ENCODE data around the gene ARL2.
"Not testable (repeated sequence)": the region's sequence is repeated elsewhere in the genome, so short reads cannot be mapped to it uniquely, and the experiment has no call there.

The ARL2 gene

DNA sequence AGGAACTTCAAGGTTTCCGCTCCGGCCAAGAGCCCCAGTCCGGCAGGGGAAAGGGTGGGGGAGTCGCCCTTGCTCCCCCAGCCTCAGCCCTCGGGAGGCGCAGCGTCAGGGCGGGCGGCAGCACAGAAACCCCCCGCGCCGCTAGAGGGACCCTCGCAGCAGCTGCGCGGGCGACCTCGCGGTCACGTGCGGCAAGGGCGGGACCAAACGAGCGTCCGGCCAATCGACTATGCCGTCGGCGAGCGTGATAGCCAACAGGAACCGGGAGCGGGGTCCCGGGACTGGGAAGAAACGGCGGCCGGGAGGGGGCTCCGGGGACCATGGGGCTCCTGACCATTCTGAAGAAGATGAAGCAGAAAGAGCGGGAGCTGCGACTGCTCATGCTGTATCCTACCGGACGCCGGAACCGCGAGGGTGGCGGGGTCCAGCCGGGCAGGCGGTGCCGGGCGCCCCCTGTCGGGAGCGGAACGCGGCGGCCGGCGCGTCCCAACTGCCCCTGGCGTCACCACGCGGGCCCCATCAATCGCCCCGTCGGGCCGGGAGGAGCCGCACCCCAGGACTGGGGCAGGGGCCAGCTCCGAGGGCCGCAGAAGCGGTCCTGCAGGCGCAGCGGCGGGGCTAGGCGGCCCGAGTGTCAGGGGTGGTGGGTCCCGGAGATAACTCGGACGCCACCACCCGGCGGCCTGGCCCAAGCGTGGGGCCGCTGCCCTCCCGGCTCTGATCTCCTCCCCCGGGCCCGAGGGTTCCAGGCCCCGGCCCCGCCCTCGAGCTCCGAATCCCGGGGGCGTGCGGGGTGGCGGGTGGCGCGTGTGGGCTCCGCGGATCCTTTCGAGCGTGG, at the start of gene ARL2:
ARL2 (plus strand) TSS at position 273 of the 838 bp plus-strand sequence; CDS start at position 321, 48 bp downstream.
- DNase-seq, result peak; percentile 89

GRCh38 chr11:64967375-64967774, 46.6 kb upstream of the ARL2 start:
- DNase-seq, result no peak

DNA sequence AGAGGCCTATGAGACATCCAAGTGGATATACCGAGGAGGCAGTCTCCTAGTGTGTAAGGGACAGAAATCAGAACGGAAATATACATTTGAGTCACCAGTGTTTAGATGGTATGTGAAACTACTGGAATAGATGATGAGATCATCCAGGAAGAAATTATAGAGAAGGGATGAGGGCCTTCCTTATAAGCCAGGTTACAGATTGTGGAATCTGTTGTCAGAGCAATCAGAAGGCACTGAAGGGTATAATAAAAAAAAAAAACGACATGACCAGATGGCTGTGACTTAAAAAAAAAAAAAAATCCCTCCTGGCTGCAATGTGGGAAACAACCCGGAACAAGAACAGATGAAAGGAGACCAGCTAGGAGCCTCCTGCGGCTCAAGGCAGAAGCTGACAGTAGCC, 44.8 kb upstream of the ARL2 start:
- DNase-seq, result no peak

DNA sequence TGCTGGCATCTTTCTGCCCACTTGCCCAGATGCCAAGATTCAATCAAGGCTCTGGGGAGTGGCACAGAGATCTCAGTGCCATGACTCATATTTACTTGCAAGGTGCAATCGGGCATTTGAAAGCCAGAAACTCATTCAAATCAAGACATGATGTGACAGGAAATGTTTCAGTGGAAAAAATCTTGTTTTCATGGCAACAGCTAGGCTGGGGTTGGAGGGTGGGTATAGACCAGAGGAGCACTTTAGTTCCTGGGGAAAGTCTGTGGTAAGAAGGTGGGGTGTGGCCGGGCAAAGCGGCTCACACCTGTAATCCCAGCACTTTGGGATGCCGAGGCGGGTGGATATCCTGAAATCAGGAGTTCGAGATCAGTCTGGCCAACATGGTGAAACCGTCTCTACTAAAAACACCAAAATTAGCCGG, 43.2 kb upstream of the ARL2 start:
- peak; percentile 17 for DNase-seq

- peak; percentile 91 for DNase-seq
Observed at GRCh38 chr11:64971421-64972233, 42.3 kb upstream of the ARL2 start, which contains the start of gene MAJIN. MAJIN (minus strand) TSS chr11:64972108; CDS start chr11:64959405, 12,703 bp downstream.

DNA sequence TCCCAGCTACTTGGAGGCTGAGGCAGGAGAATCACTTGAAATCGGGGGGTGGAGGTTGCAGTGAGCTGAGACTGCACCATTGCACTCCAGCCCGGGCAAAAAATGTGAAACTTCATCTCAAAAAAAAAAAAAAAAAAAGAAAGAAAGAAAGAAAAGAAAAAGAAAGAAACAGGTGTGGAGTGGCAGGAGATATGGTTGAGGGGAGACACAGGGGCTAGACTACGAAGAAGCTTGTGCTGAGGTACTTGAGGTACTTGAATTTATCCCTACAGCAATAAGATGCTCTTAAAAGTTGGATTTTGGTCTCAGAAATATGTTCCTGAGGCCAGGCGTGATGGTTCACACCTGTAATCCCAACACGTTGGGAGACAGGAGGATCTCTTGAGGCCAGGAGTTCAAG, 39.8 kb upstream of the ARL2 start:
- no peak for DNase-seq

- no peak for DNase-seq
Observed at GRCh38 chr11:64976651-64977050, 37.3 kb upstream of the ARL2 start.

GRCh38 chr11:64983339-64983738, 30.6 kb upstream of the ARL2 start:
- not testable (repeated sequence) for DNase-seq

- DNase-seq, result no peak
Observed at GRCh38 chr11:64987998-64988854, 25.7 kb upstream of the ARL2 start.

DNA sequence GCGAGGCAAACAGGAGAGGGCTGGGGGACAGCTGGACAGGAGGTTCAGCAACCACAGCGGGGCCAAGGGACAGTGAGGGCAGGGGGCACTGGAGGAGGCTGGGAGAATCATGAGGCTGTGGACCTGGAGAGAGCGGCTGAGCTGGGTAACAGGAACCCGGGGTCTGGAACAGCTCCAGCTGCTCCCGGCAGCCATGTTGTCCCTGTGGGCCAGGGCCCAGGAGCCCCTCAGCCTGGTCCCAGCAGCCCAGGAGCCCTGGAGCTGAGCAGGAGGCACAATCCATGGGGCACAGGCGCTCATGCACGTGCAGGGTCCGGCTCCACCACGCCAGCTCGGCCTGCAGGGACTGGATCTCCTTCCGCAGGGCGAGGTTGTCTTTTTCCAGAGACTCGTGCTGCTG, 24.5 kb upstream of the ARL2 start:
- DNase-seq, result no peak

- DNase-seq, result no peak
Observed at GRCh38 chr11:64990222-64990923, 23.6 kb upstream of the ARL2 start.

DNA sequence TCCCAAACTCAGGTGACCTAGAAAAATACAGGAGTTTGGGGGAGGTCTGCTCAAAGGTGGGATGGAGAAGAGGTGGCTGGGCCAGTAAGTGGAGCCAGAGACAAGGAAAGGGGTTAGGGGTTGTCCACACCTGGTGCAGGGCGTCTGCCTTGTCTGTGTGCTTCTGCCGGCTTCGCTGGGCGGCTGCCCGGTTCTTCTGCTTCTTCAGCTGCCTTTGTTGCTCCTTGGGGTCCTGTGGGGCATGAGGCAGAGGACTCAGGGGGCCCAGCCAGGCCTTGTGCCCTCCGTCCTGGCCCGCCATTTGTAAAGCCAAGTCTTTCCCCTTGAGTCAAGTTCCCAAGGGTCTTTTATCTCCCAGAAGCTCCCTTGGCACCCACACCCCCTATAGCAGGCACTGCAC, 19.6 kb upstream of the ARL2 start:
- DNase-seq, result no peak

DNA sequence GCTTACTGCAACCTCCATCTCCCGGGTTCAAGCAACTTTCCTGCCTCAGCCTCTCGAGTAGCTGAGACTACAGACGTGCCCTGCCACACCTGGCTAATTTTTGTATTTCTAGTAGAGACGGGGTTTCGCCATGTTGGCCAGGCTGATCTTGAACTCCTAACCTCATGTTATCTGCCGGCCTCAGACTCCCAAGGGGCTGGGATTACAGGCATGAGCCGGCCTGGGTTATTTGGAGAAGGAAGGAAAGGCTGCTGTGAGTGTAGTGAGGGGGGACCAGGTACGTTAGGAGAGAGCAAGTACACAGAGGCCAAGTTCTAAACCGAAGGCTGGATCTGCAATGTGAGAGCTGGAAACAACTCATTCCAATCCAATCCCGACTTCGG, 17.6 kb upstream of the ARL2 start:
- no peak for DNase-seq

DNA sequence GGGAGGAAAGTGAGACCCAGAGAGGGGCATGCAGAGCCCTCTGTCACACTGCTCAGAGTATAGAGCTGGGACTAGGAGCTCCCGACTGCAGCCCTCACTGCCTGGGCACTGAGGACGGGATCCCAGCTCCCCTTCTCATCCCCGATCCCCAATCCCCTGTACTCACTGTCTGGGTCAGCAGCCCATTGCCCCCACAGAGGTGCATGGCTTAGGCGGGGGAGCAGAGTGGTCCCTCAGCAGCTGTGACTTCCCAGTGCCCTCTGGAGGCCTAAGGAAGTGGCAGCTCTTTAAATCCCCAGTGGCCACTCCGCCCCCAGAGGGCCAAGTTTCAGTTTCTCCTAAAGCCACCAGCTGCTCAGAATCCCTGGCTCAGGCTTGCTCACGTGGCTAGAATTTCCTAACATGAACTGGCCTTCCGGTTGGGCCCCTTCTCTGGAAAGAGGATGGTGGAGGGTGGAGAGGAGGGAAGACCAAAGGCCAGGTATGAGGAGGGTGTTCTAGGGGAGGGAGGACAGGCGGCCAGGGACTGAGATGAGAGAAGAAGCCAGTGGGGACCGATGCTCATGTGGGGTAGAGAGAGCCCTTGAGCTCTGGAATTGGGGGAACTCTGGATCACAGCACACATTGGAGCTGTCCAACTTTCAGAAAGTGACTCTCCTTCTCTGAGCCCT, 17.1 kb upstream of the ARL2 start, which contains the start of gene BATF2:
BATF2 (minus strand) TSS at position 262 of the 671 bp plus-strand sequence; CDS start at position 205, 57 bp downstream.
- no peak for DNase-seq

- DNase-seq, result no peak
Observed at GRCh38 chr11:64998141-64998540, 15.8 kb upstream of the ARL2 start.

DNA sequence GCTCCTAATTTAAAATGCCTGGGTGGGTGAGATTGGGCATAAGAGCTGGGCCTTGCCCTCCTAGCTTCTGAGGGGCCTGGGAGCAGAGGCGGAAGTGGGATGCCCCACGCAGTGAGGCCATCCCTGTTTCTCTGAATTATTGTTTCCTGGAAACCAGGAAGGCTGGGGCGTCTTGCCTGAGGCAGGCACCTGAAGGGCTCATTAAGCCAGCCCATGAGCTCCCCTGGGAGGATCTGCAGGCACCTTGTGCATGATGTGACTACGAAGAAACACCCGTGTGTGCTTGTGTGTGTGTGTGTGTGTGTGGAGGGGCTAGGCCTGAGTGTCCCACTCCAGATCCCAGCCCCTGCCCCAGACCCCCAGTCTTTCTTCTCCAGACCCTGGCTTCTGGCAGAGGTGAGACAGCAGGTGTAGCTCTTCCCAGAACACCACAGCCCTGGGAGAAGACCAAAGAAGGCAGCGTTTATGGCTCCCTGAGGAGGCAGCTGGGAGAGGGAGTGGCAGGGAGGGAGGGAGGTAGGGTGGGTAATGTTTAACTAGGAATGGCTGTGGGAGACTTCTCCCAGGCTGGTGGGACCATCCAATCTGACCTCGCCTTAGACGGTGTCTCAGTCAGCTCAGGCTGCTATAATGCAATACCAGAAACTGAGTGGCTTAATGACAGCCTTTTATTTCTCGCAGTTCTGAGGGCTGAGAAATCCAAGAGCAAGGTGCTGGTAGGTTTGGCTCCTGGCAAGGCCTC, 15.1 kb upstream of the ARL2 start:
- DNase-seq, result no peak

DNA sequence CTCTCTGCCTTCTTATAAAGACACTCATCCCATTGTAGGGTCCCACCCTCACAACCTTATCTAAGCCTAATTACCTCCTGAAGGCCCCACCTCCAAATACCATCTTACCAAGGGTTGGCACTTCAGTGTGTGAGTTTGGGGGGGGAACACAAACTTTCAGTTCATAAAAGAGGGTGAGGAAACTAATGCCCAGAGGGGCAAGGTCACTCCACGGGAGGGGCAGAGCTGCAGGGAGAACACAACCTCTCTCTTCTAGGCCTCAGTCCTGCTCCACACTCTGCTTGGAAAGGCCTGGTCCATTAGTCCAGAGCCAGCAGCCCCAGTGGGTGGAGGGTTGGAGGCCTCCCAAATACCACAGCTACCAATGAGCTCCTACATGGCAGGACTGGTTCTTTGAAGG, 14.5 kb upstream of the ARL2 start:
- no peak for DNase-seq

DNA sequence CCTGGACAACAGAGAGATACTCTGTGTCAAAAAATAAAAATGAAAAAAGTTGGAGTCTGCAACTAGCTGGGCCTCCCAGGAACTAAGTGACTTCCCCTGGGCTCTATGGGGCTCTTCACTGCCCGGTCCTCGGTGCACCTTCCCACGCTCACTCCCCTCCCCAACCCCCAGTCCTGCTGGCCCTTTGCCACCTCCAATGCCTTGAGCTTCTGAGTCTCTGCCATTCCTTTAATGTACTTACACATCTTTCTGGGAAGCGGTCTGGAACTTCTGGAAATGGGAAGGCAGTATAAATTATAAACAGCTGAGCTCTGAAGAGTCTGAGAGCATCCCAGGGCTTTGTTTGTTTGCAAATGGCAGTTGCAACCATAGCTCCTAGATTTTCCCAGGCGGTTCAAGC, 11.3 kb upstream of the ARL2 start:
- DNase-seq, result no peak

GRCh38 chr11:65003282-65003681, 10.7 kb upstream of the ARL2 start:
- DNase-seq, result no peak

DNA sequence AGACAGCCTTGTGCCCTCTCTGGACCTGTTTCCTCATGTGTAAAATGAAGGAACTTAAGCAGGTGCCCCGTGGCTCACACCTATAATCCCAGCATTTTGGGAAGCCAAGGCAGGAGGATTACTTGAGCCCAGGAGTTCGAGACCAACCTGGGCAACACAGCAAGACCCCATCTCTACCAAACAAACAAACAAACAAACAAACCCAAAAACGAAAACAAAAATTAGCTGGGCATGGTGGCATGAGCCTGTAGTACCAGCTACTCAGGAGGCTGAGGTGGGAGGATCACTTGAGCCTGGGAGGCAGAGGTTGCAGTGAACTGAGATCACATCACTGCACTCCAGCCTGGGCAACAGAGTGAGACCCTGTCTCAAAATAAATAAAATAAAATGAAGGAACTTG, 10.0 kb upstream of the ARL2 start:
- not testable (repeated sequence) for DNase-seq

DNA sequence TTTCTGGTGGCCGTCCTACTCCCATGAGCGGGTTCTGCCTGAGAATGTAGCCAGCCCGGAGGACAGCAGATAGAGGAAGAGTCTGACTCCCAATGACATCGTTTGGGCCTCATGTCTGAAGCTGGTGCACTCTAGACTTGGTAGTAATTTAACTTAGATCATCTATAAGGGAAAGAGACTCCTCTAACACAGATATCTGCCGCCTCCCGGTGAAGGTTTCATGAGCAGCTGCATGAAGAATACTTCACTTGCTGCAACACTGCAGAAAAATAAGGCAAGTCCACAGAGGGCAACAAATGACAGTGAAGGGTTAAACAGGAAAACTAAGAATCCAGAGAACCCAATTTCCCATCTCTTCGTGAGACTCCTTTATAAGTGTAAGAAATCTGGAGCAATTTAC, 5.9 kb upstream of the ARL2 start:
- DNase-seq, result no peak

Data from CD4-positive, alpha-beta T cell treated with Interleukin-21 for 1 hour (primary cell).